WTC11 (cell line): ENCODE measurements around the gene CDH11. TPM values are rescaled to one million over a fixed set of nuclear protein-coding genes. Genes with fewer than 3 reads are reported as not detected.

ENCODE experiments used
- ATAC-seq: fragments of 200-7000 bp; cut with Tn5 transposase; 2 replicates; pipeline ENCODE4 v1.10.0; 2021; ENCODE audit warnings: mild to moderate bottlenecking, moderate library complexity
- CTCF ChIA-PET: fragments of 300-600 bp; sonication (Branson Sonifier 250); formaldehyde crosslinking; loops from one replicate; lab custom pipeline; 2021; ENCODE audit warnings: antibody characterized with exemption; lab: Charles Lee
- POLR2A ChIA-PET: fragments of 350-600 bp; sonication (Branson Sonifier 250); formaldehyde crosslinking; loops from one replicate; lab custom pipeline; 2021; ENCODE audit warnings: antibody characterized with exemption; lab: Charles Lee
- DNase-seq: peaks from one replicate; pipeline ENCODE4 v3.0.0; 2021; ENCODE audit warnings: low spot score
- H3K27ac Mint-ChIP-seq: 2 replicates; pipeline ENCODE4 v1.8.0; 2021; ENCODE audit warnings: mixed read lengths
- H3K27me3 Mint-ChIP-seq: 2 replicates; pipeline ENCODE4 v1.8.0; 2021; ENCODE audit warnings: low read depth, mild to moderate bottlenecking, moderate library complexity, mixed read lengths
- H3K36me3 Mint-ChIP-seq: 2 replicates; pipeline ENCODE4 v1.8.0; 2021; ENCODE audit warnings: mixed read lengths
- H3K4me1 Mint-ChIP-seq: 2 replicates; pipeline ENCODE4 v1.8.0; 2022; ENCODE audit warnings: mixed read lengths
- H3K4me3 Mint-ChIP-seq: 2 replicates; pipeline ENCODE4 v1.8.0; 2021; ENCODE audit warnings: mild to moderate bottlenecking, moderate library complexity, mixed read lengths
- H3K9me3 Mint-ChIP-seq: 2 replicates; pipeline ENCODE4 v1.8.0; 2021; ENCODE audit warnings: mixed read lengths
- ATF1 ChIP-seq: sonication (generic); formaldehyde crosslinking; IDR thresholded peaks from 2 replicates; pipeline ENCODE4 v1.8.1; 2023; ENCODE audit warnings: mild to moderate bottlenecking, moderate library complexity, missing genetic modification reagents
- EMX1 ChIP-seq: fragments of 250-450 bp; sonication (Bioruptor Pico); IDR thresholded peaks from 2 replicates; pipeline ENCODE4 v1.8.0; 2021; ENCODE audit warnings: mild to moderate bottlenecking
- ESRRA ChIP-seq: sonication (generic); formaldehyde crosslinking; IDR thresholded peaks from 2 replicates; pipeline ENCODE4 v1.8.1; 2022; ENCODE audit warnings: mild to moderate bottlenecking, missing genetic modification reagents, borderline replicate concordance
- FOXP1 ChIP-seq: sonication (generic); formaldehyde crosslinking; IDR thresholded peaks from 2 replicates; pipeline ENCODE4 v1.8.0; 2022; ENCODE audit warnings: missing genetic modification reagents, mild to moderate bottlenecking, moderate library complexity, borderline replicate concordance
- GTF2I ChIP-seq: fragments of 250-450 bp; sonication (Bioruptor Pico); conservative IDR thresholded peaks from 2 replicates; pipeline ENCODE4 v1.4.0; 2021; ENCODE audit warnings: mild to moderate bottlenecking
- JAZF1 ChIP-seq: fragments of 250-450 bp; sonication (Bioruptor Pico); IDR thresholded peaks from 2 replicates; pipeline ENCODE4 v1.9.0; 2021; ENCODE audit warnings: moderate library complexity, mild to moderate bottlenecking, inconsistent platforms
- MXD4 ChIP-seq: fragments of 250-450 bp; sonication (Bioruptor Pico); IDR thresholded peaks from 2 replicates; pipeline ENCODE4 v1.8.0; 2021; ENCODE audit warnings: mild to moderate bottlenecking, moderate library complexity, borderline replicate concordance
- MYBL2 ChIP-seq: sonication (generic); formaldehyde crosslinking; IDR thresholded peaks from 2 replicates; pipeline ENCODE4 v1.8.1; 2023; ENCODE audit warnings: mild to moderate bottlenecking, moderate library complexity, missing genetic modification reagents
- NFYB ChIP-seq: sonication (generic); formaldehyde crosslinking; conservative IDR thresholded peaks from 2 replicates; pipeline ENCODE4 v1.8.0; 2022; ENCODE audit warnings: low read depth, missing genetic modification reagents
- NR3C1 ChIP-seq: sonication (generic); formaldehyde crosslinking; conservative IDR thresholded peaks from 2 replicates; pipeline ENCODE4 v1.8.1; 2023; ENCODE audit warnings: low read depth, mild to moderate bottlenecking, missing genetic modification reagents
- OVOL2 ChIP-seq: fragments of 250-450 bp; sonication (Bioruptor Pico); IDR thresholded peaks from 2 replicates; pipeline ENCODE4 v1.9.0; 2021; ENCODE audit warnings: mild to moderate bottlenecking, borderline replicate concordance
- SMAD3 ChIP-seq: sonication (generic); formaldehyde crosslinking; IDR thresholded peaks from 2 replicates; pipeline ENCODE4 v1.8.0; 2022; ENCODE audit warnings: missing genetic modification reagents, mild to moderate bottlenecking, borderline replicate concordance
- TEAD4 ChIP-seq: sonication (generic); formaldehyde crosslinking; IDR thresholded peaks from 2 replicates; pipeline ENCODE4 v1.8.0; 2022; ENCODE audit warnings: mild to moderate bottlenecking, missing genetic modification reagents
- ZNF219 ChIP-seq: sonication (generic); formaldehyde crosslinking; IDR thresholded peaks from 2 replicates; pipeline ENCODE4 v1.8.0; 2023; ENCODE audit warnings: missing genetic modification reagents, mild to moderate bottlenecking, borderline replicate concordance
- total RNA-seq: library from RNA; stranded (reverse); gene quantifications from 3 replicates; pipeline ENCODE4 v1.2.3, GENCODE V29; 2021
- TF ChIP-seq, protein P1 (sequence below): fragments of 250-450 bp; sonication (Bioruptor Pico); IDR thresholded peaks from 2 replicates; pipeline ENCODE4 v1.9.0; 2021; ENCODE audit warnings: mild to moderate bottlenecking
- TF ChIP-seq, protein P2 (sequence below): sonication (generic); formaldehyde crosslinking; IDR thresholded peaks from 2 replicates; pipeline ENCODE4 v1.8.1; 2022; ENCODE audit warnings: mild to moderate bottlenecking, moderate library complexity, missing genetic modification reagents
- TF ChIP-seq, protein P3 (sequence below): sonication (generic); formaldehyde crosslinking; IDR thresholded peaks from 2 replicates; pipeline ENCODE4 v1.8.1; 2023; ENCODE audit warnings: mild to moderate bottlenecking, missing genetic modification reagents
- TF ChIP-seq, protein P4 (sequence below): sonication (generic); formaldehyde crosslinking; IDR thresholded peaks from 2 replicates; pipeline ENCODE4 v1.8.0; 2022; ENCODE audit warnings: missing genetic modification reagents
- TF ChIP-seq, protein P5 (sequence below): sonication (generic); formaldehyde crosslinking; IDR thresholded peaks from 2 replicates; pipeline ENCODE4 v1.8.0; 2023; ENCODE audit warnings: missing genetic modification reagents
- TF ChIP-seq, protein P6 (sequence below): sonication (generic); formaldehyde crosslinking; IDR thresholded peaks from 2 replicates; pipeline ENCODE4 v1.8.1; 2023; ENCODE audit warnings: mild to moderate bottlenecking, moderate library complexity, missing genetic modification reagents
- TF ChIP-seq, protein P7 (sequence below): sonication (generic); formaldehyde crosslinking; conservative IDR thresholded peaks from 2 replicates; pipeline ENCODE4 v1.8.1; 2022; ENCODE audit warnings: mild to moderate bottlenecking, missing genetic modification reagents
- TF ChIP-seq, protein P8 (sequence below): fragments of 250-450 bp; sonication (Bioruptor Pico); IDR thresholded peaks from 2 replicates; pipeline ENCODE4 v1.9.0; 2021; ENCODE audit warnings: mild to moderate bottlenecking

Gene CDH11
- total RNA-seq, 1 experiment from 2014 or later: 11.6 TPM

DNA sequence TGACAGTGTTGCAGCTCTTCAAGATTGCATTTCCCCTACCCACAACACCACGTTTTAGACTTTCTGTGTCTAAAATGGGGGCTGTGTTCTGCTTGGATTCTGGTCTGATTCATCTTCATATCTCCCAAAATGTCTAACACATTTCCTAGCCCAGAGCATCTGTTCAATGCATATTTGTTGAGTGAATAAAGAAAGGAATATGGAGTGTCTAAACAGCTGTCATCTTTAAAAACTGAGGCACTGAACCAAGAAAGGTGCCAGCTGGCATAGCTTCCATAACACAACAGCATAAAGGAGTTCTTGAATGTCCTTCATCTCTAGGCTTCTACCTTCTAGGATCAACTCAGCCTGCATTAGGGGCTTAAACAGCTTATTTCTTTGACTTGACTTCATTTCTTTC is 67.4 kb downstream of the CDH11 start:
- no peaks in the 10 kb centered on the region for H3K27me3 Mint-ChIP-seq
- ATAC-seq (no peak), DNase-seq (no peak)
- CTCF ChIA-PET: no interaction called here
- H3K36me3 Mint-ChIP-seq: no peaks in the 10 kb centered on the region
- POLR2A ChIA-PET: no interaction called here
- H3K9me3 Mint-ChIP-seq: no peaks in the 10 kb centered on the region
- TF ChIP-seq SMAD3 (CRISPR knock-in tag) (no peak), ESRRA (no peak), GTF2I (CRISPR knock-in tag) (no peak), OVOL2 (no peak)
- TF ChIP-seq, protein P1, sequence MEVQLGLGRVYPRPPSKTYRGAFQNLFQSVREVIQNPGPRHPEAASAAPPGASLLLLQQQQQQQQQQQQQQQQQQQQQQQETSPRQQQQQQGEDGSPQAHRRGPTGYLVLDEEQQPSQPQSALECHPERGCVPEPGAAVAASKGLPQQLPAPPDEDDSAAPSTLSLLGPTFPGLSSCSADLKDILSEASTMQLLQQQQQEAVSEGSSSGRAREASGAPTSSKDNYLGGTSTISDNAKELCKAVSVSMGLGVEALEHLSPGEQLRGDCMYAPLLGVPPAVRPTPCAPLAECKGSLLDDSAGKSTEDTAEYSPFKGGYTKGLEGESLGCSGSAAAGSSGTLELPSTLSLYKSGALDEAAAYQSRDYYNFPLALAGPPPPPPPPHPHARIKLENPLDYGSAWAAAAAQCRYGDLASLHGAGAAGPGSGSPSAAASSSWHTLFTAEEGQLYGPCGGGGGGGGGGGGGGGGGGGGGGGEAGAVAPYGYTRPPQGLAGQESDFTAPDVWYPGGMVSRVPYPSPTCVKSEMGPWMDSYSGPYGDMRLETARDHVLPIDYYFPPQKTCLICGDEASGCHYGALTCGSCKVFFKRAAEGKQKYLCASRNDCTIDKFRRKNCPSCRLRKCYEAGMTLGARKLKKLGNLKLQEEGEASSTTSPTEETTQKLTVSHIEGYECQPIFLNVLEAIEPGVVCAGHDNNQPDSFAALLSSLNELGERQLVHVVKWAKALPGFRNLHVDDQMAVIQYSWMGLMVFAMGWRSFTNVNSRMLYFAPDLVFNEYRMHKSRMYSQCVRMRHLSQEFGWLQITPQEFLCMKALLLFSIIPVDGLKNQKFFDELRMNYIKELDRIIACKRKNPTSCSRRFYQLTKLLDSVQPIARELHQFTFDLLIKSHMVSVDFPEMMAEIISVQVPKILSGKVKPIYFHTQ (CRISPR knock-in tag): no peak
- TF ChIP-seq, protein P2, sequence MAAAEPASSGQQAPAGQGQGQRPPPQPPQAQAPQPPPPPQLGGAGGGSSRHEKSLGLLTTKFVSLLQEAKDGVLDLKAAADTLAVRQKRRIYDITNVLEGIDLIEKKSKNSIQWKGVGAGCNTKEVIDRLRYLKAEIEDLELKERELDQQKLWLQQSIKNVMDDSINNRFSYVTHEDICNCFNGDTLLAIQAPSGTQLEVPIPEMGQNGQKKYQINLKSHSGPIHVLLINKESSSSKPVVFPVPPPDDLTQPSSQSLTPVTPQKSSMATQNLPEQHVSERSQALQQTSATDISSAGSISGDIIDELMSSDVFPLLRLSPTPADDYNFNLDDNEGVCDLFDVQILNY (CRISPR knock-in tag): no peak
- TF ChIP-seq, protein P3, sequence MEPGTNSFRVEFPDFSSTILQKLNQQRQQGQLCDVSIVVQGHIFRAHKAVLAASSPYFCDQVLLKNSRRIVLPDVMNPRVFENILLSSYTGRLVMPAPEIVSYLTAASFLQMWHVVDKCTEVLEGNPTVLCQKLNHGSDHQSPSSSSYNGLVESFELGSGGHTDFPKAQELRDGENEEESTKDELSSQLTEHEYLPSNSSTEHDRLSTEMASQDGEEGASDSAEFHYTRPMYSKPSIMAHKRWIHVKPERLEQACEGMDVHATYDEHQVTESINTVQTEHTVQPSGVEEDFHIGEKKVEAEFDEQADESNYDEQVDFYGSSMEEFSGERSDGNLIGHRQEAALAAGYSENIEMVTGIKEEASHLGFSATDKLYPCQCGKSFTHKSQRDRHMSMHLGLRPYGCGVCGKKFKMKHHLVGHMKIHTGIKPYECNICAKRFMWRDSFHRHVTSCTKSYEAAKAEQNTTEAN (CRISPR knock-in tag): no peak
- no peak overlapping the region for H3K27ac Mint-ChIP-seq
- H3K4me1 Mint-ChIP-seq: 0 out of 2 replicates have a peak, but pooled peaks cover 3% of the 10 kb centered on the region
- H3K4me3 Mint-ChIP-seq: no peak overlapping the region

DNA sequence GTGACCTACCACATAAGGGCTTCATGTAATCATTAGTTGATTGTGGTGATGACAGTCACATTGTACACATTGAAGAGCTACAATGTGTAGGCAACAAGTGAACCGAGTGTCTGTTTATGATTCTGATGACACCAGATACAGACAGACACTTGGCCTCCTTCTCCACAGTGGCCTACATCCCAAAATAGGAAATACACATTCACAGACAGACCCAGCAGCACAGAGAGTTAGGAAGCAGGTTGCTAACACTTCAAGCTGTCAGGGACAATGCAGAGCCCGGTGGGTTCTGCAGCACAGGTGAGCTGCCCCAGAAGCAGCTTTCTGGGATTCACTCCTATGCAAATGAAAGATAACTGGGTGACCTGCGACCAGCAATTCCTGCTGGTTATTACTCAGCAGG is 72.2 kb downstream of the CDH11 start:
- H3K27me3 Mint-ChIP-seq: no peaks in the 10 kb centered on the region
- ChIA-PET CTCF (interaction anchor here (1.5 kb wide), 1 partner anchor 10 kb away, joined by 3 read pairs; no protein-coding TSS in a partner anchor), POLR2A (no interaction called here)
- H3K27ac Mint-ChIP-seq: no peak overlapping the region
- H3K36me3 Mint-ChIP-seq: no peaks in the 10 kb centered on the region
- ATAC-seq (no peak), DNase-seq (no peak)
- H3K4me1 Mint-ChIP-seq: 0 out of 2 replicates have a peak, but pooled peaks cover 7% of the 10 kb centered on the region
- no peak overlapping the region for H3K4me3 Mint-ChIP-seq
- no peaks in the 10 kb centered on the region for H3K9me3 Mint-ChIP-seq
- no peak for TF ChIP-seq MXD4 (CRISPR knock-in tag)
- TF ChIP-seq FOXP1 (CRISPR knock-in tag): no peak
- TF ChIP-seq NFYB (CRISPR knock-in tag): no peak
- TF ChIP-seq ATF1 (CRISPR knock-in tag): no peak
- TF ChIP-seq ZNF219 (CRISPR knock-in tag): no peak
- TF ChIP-seq, protein P4, sequence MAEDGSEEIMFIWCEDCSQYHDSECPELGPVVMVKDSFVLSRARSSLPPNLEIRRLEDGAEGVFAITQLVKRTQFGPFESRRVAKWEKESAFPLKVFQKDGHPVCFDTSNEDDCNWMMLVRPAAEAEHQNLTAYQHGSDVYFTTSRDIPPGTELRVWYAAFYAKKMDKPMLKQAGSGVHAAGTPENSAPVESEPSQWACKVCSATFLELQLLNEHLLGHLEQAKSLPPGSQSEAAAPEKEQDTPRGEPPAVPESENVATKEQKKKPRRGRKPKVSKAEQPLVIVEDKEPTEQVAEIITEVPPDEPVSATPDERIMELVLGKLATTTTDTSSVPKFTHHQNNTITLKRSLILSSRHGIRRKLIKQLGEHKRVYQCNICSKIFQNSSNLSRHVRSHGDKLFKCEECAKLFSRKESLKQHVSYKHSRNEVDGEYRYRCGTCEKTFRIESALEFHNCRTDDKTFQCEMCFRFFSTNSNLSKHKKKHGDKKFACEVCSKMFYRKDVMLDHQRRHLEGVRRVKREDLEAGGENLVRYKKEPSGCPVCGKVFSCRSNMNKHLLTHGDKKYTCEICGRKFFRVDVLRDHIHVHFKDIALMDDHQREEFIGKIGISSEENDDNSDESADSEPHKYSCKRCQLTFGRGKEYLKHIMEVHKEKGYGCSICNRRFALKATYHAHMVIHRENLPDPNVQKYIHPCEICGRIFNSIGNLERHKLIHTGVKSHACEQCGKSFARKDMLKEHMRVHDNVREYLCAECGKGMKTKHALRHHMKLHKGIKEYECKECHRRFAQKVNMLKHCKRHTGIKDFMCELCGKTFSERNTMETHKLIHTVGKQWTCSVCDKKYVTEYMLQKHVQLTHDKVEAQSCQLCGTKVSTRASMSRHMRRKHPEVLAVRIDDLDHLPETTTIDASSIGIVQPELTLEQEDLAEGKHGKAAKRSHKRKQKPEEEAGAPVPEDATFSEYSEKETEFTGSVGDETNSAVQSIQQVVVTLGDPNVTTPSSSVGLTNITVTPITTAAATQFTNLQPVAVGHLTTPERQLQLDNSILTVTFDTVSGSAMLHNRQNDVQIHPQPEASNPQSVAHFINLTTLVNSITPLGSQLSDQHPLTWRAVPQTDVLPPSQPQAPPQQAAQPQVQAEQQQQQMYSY: no peak
- TF ChIP-seq EMX1 (CRISPR knock-in tag): no peak
- TF ChIP-seq NR3C1 (CRISPR knock-in tag): no peak
- TF ChIP-seq, protein P5, sequence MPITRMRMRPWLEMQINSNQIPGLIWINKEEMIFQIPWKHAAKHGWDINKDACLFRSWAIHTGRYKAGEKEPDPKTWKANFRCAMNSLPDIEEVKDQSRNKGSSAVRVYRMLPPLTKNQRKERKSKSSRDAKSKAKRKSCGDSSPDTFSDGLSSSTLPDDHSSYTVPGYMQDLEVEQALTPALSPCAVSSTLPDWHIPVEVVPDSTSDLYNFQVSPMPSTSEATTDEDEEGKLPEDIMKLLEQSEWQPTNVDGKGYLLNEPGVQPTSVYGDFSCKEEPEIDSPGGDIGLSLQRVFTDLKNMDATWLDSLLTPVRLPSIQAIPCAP: no peak
- TF ChIP-seq, protein P6, sequence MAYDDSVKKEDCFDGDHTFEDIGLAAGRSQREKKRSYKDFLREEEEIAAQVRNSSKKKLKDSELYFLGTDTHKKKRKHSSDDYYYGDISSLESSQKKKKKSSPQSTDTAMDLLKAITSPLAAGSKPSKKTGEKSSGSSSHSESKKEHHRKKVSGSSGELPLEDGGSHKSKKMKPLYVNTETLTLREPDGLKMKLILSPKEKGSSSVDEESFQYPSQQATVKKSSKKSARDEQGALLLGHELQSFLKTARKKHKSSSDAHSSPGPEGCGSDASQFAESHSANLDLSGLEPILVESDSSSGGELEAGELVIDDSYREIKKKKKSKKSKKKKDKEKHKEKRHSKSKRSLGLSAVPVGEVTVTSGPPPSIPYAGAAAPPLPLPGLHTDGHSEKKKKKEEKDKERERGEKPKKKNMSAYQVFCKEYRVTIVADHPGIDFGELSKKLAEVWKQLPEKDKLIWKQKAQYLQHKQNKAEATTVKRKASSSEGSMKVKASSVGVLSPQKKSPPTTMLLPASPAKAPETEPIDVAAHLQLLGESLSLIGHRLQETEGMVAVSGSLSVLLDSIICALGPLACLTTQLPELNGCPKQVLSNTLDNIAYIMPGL (CRISPR knock-in tag): no peak
- no peak for TF ChIP-seq JAZF1 (CRISPR knock-in tag)
- TF ChIP-seq, protein P7, sequence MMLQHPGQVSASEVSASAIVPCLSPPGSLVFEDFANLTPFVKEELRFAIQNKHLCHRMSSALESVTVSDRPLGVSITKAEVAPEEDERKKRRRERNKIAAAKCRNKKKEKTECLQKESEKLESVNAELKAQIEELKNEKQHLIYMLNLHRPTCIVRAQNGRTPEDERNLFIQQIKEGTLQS (CRISPR knock-in tag): no peak
- TF ChIP-seq, protein P8, sequence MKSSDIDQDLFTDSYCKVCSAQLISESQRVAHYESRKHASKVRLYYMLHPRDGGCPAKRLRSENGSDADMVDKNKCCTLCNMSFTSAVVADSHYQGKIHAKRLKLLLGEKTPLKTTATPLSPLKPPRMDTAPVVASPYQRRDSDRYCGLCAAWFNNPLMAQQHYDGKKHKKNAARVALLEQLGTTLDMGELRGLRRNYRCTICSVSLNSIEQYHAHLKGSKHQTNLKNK (CRISPR knock-in tag): no peak
- no peak for TF ChIP-seq MYBL2
- TF ChIP-seq TEAD4 (CRISPR knock-in tag): no peak
- no peak for TF ChIP-seq OVOL2
